DOHH2 (cell line): Measurements from ENCODE around the gene CEP112.

Experiments
- H3F3A ChIP-seq: fragments of 200-600 bp; sonication (generic), shearing (Covaris generic); 2 replicates; pipeline ENCODE4 v1.6.0; 2016; ENCODE audit warnings: antibody characterized with exemption, mild to moderate bottlenecking; ENCODE audit not compliant: control insufficient read depth, insufficient read depth
- H3K27ac ChIP-seq: fragments of 200-600 bp; sonication (generic); 2 replicates; pipeline ENCODE4 v1.5.1; 2014; ENCODE audit warnings: low read depth, mild to moderate bottlenecking, low read length, moderate library complexity
- H3K27me3 ChIP-seq: fragments of 200-600 bp; sonication (generic); 2 replicates; pipeline ENCODE4 v1.6.1; 2014; ENCODE audit warnings: mild to moderate bottlenecking, low read length, mixed read lengths; ENCODE audit not compliant: control insufficient read depth
- H3K36me3 ChIP-seq: fragments of 200-600 bp; sonication (generic); 2 replicates; pipeline ENCODE4 v1.6.1; 2014; ENCODE audit warnings: mild to moderate bottlenecking, low read length, moderate library complexity, mixed read lengths; ENCODE audit not compliant: control insufficient read depth
- H3K4me1 ChIP-seq: fragments of 200-600 bp; sonication (generic); 2 replicates; pipeline ENCODE4 v1.6.1; 2014; ENCODE audit warnings: mild to moderate bottlenecking, low read length, mixed read lengths; ENCODE audit not compliant: control insufficient read depth
- H3K4me2 ChIP-seq: fragments of 200-600 bp; sonication (generic); 2 replicates; pipeline ENCODE4 v1.6.0; 2014; ENCODE audit warnings: mild to moderate bottlenecking, low read length, moderate library complexity
- H3K4me3 ChIP-seq: fragments of 200-600 bp; sonication (generic); 2 replicates; pipeline ENCODE4 v1.5.1; 2014; ENCODE audit warnings: mild to moderate bottlenecking, low read length, mixed read lengths
- H3K79me2 ChIP-seq: fragments of 200-600 bp; sonication (generic); 2 replicates; pipeline ENCODE4 v1.6.1; 2014; ENCODE audit warnings: mild to moderate bottlenecking, low read length, mixed read lengths; ENCODE audit not compliant: control insufficient read depth
- H3K9me2 ChIP-seq: fragments of 200-600 bp; sonication (generic); replicated peaks from 2 replicates; pipeline ENCODE4 v1.6.1; 2014; ENCODE audit warnings: mild to moderate bottlenecking, low read length, mixed read lengths; ENCODE audit not compliant: control insufficient read depth
- H3K9me3 ChIP-seq: fragments of 200-600 bp; sonication (generic); 2 replicates; pipeline ENCODE4 v1.6.1; 2014; ENCODE audit warnings: antibody characterized with exemption, low read length, mixed read lengths; ENCODE audit not compliant: control insufficient read depth, insufficient read depth
- H4K20me1 ChIP-seq: fragments of 200-600 bp; sonication (generic); 2 replicates; pipeline ENCODE4 v1.6.0; 2014; ENCODE audit warnings: low read depth, mild to moderate bottlenecking, antibody characterized with exemption, low read length, moderate library complexity; ENCODE audit not compliant: control insufficient read depth, insufficient read depth
- EZH2phosphoT487 ChIP-seq: fragments of 200-600 bp; sonication (generic); IDR thresholded peaks from 2 replicates; pipeline ENCODE4 v1.6.1; 2017; ENCODE audit warnings: borderline replicate concordance, mild to moderate bottlenecking, antibody characterized with exemption, low read length, moderate library complexity, mixed read lengths
- TF ChIP-seq, protein P1 (sequence below): fragments of 200-600 bp; sonication (generic); IDR thresholded peaks from one replicate; pipeline ENCODE4 v1.5.1; 2014; ENCODE audit warnings: antibody characterized with exemption, mild to moderate bottlenecking, low read depth, low read length; ENCODE audit not compliant: poor library complexity, severe bottlenecking

CEP112 gene

DNA sequence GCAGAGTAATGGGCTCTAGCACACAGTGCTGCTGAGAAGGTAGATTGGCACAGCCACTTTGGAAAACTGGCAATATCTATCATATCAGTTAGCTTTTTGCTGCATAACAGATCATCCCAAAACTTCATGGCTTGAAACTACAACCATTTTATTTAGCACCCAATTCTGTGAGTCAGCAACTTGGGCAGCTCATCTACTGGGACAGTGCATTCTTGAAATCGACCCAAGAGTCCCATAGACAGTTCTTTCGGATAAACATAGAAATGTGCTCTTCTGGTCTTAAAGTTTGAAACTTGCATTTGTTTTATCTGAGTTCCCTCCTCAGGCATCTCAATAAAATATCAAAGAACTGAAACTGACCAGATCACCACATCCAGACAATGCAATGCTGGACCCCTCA, 76.7 kb downstream of the CEP112 start:
- Histone ChIP-seq H3K4me1 (no peaks in the 10 kb centered on the region), H3K27me3 (no peaks in the 10 kb centered on the region), H4K20me1 (no peaks in the 10 kb centered on the region), H3K36me3 (no peaks in the 10 kb centered on the region), H3K27ac (no peak overlapping the region), H3F3A (no peaks in the 10 kb centered on the region), H3K9me3 (no peaks in the 10 kb centered on the region), H3K9me2 (no peaks in the 10 kb centered on the region), H3K79me2 (no peaks in the 10 kb centered on the region), H3K4me2 (no peak overlapping the region), H3K4me3 (no peak overlapping the region)
- TF ChIP-seq EZH2phosphoT487: no peak
- TF ChIP-seq, protein P1, sequence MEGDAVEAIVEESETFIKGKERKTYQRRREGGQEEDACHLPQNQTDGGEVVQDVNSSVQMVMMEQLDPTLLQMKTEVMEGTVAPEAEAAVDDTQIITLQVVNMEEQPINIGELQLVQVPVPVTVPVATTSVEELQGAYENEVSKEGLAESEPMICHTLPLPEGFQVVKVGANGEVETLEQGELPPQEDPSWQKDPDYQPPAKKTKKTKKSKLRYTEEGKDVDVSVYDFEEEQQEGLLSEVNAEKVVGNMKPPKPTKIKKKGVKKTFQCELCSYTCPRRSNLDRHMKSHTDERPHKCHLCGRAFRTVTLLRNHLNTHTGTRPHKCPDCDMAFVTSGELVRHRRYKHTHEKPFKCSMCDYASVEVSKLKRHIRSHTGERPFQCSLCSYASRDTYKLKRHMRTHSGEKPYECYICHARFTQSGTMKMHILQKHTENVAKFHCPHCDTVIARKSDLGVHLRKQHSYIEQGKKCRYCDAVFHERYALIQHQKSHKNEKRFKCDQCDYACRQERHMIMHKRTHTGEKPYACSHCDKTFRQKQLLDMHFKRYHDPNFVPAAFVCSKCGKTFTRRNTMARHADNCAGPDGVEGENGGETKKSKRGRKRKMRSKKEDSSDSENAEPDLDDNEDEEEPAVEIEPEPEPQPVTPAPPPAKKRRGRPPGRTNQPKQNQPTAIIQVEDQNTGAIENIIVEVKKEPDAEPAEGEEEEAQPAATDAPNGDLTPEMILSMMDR: no peak

DNA sequence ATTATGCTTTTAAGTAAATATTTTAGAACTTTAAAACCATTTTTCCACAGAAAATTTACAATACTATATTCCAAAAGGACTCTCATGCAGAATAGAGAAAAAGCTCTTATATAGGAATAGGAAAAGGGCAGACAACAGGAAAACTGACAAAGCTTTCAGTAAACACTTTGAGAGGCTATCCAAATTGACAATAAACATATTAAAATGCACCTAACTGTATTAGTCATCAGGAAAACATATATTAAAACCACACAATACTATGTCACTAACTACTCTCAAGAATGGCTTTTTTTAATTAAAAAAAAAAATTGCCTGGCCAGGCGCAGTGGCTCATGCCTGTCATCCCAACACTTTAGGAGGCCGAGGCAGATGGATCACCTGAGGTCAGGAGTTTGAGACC, 77.3 kb downstream of the CEP112 start:
- H4K20me1 ChIP-seq: no peaks in the 10 kb centered on the region
- H3K27ac ChIP-seq: no peak overlapping the region
- no peaks in the 10 kb centered on the region for H3K9me2 ChIP-seq

DNA sequence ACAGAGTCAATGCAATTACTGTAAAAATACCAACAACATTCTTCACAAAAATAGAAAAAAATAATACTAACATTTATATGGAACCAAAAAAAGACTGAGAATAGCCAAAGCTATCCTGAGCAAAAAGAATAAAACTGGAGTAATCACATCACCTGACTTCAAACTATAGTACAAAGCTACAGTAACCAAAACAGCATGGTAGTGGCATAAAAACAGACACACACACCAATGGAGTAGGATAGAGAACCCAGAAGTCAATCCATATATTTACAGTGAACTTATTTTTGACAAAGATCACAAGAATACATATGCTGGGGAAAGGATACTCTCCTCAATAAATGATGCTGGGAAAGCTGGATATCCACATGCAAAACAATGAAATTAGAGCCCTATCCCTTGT, 84.2 kb downstream of the CEP112 start:
- no peak overlapping the region for H3K4me3 ChIP-seq
- no peak overlapping the region for H3K27ac ChIP-seq
- H3K27me3 ChIP-seq: no peaks in the 10 kb centered on the region
- no peak overlapping the region for H3K4me2 ChIP-seq
- H4K20me1 ChIP-seq: no peaks in the 10 kb centered on the region
- H3K36me3 ChIP-seq: no peaks in the 10 kb centered on the region
- peaks cover 4% of the 10 kb centered on the region; the same call in 1 of the 2 replicates for H3K4me1 ChIP-seq
- no peak for TF ChIP-seq EZH2phosphoT487
- TF ChIP-seq, protein P1: no peak
- H3K9me2 ChIP-seq: no peaks in the 10 kb centered on the region
- no peaks in the 10 kb centered on the region for H3K79me2 ChIP-seq
- H3K9me3 ChIP-seq: 0 out of 2 replicates have a peak, but pooled peaks cover 3% of the 10 kb centered on the region
- H3F3A ChIP-seq: no peaks in the 10 kb centered on the region

More for the DNA sequence above, 77.3 kb downstream of the CEP112 start:
- H3K36me3 ChIP-seq: no peaks in the 10 kb centered on the region
- H3K9me3 ChIP-seq: no peaks in the 10 kb centered on the region
- H3K79me2 ChIP-seq: no peaks in the 10 kb centered on the region
- H3K27me3 ChIP-seq: no peaks in the 10 kb centered on the region
- no peaks in the 10 kb centered on the region for H3F3A ChIP-seq
- H3K4me2 ChIP-seq: no peak overlapping the region
- H3K4me1 ChIP-seq: no peaks in the 10 kb centered on the region
- TF ChIP-seq EZH2phosphoT487: no peak
- TF ChIP-seq, protein P1: no peak
- no peak overlapping the region for H3K4me3 ChIP-seq
